Measurements from ENCODE around the gene THOC2.
"Not testable (repeated sequence)": the region's sequence is repeated elsewhere in the genome, so short reads cannot be mapped to it uniquely, and the experiment has no call there.

The THOC2 gene

GRCh38 chrX:123738378-123738940 is 5.6 kb upstream of the THOC2 start:
- DNase-seq (ENCODE audit: low read depth) = no peak

- no peak for DNase-seq (ENCODE audit: low read depth)
These were observed 3.6 kb upstream of the THOC2 start for GRCh38 chrX:123736333-123736921.

- not testable (repeated sequence) for DNase-seq (ENCODE audit: low read depth)
These were observed 2.3 kb upstream of the THOC2 start for GRCh38 chrX:123735137-123735536.

GRCh38 chrX:123734079-123734478 is 1.2 kb upstream of the THOC2 start:
- DNase-seq (ENCODE audit: low read depth) = not testable (repeated sequence)

- DNase-seq (ENCODE audit: low read depth) = peak; percentile 2
These were observed 724 bp downstream of the THOC2 start for GRCh38 chrX:123731987-123732669.

- no peak for DNase-seq (ENCODE audit: low read depth)
These were observed 1.4 kb downstream of the THOC2 start for GRCh38 chrX:123731258-123731986.

GRCh38 chrX:123728554-123728953 is 4.3 kb downstream of the THOC2 start:
- DNase-seq (ENCODE audit: low read depth) = no peak

GRCh38 chrX:123728016-123728415 is 4.8 kb downstream of the THOC2 start:
- no peak for DNase-seq (ENCODE audit: low read depth)

GRCh38 chrX:123722193-123722592 is 10.7 kb downstream of the THOC2 start:
- not testable (repeated sequence) for DNase-seq (ENCODE audit: low read depth)

- no peak for DNase-seq (ENCODE audit: low read depth)
These were observed 12.4 kb downstream of the THOC2 start for GRCh38 chrX:123720486-123720885.

GRCh38 chrX:123713841-123714240 is 19.0 kb downstream of the THOC2 start:
- no peak for DNase-seq (ENCODE audit: low read depth)

GRCh38 chrX:123713434-123713833 is 19.4 kb downstream of the THOC2 start:
- no peak for DNase-seq (ENCODE audit: low read depth)

- DNase-seq (ENCODE audit: low read depth) = not testable (repeated sequence)
These were observed 21.7 kb downstream of the THOC2 start for GRCh38 chrX:123711201-123711600.

- DNase-seq (ENCODE audit: low read depth) = no peak
These were observed 28.1 kb downstream of the THOC2 start for GRCh38 chrX:123704781-123705180.

- DNase-seq (ENCODE audit: low read depth) = no peak
These were observed 33.8 kb downstream of the THOC2 start for GRCh38 chrX:123698979-123699520.

- DNase-seq (ENCODE audit: low read depth) = no peak
These were observed 36.5 kb downstream of the THOC2 start for GRCh38 chrX:123696334-123696733.

GRCh38 chrX:123695242-123695641 is 37.6 kb downstream of the THOC2 start:
- no peak for DNase-seq (ENCODE audit: low read depth)

GRCh38 chrX:123691776-123692175 is 41.1 kb downstream of the THOC2 start:
- DNase-seq (ENCODE audit: low read depth) = no peak

GRCh38 chrX:123688524-123688923 is 44.3 kb downstream of the THOC2 start:
- no peak for DNase-seq (ENCODE audit: low read depth)

- DNase-seq (ENCODE audit: low read depth) = no peak
These were observed 47.6 kb downstream of the THOC2 start for GRCh38 chrX:123685232-123685631.

GRCh38 chrX:123682186-123682585 is 50.7 kb downstream of the THOC2 start:
- no peak for DNase-seq (ENCODE audit: low read depth)

- not testable (repeated sequence) for DNase-seq (ENCODE audit: low read depth)
These were observed 53.0 kb downstream of the THOC2 start for GRCh38 chrX:123679733-123680460.
